CD4-positive, alpha-beta T cell treated with Interleukin-15 for 1 hour (primary cell): ENCODE results near the gene CD200.
"Not testable (repeated sequence)": the region's sequence is repeated elsewhere in the genome, so short reads cannot be mapped to it uniquely, and the experiment has no call there.

ENCODE experiments used
- DNase-seq: peaks from one replicate; pipeline ENCODE4 v3.0.0-alpha.2; 2020

The CD200 gene

GRCh38 chr3:112391648-112392047 is 58.7 kb downstream of the CD200 start:
- DNase-seq, result no peak

GRCh38 chr3:112392393-112393359 is 59.7 kb downstream of the CD200 start:
- DNase-seq, result no peak

GRCh38 chr3:112393360-112393728 is 60.4 kb downstream of the CD200 start:
- DNase-seq, result no peak

GRCh38 chr3:112394003-112394640 is 61.2 kb downstream of the CD200 start:
- DNase-seq, result no peak

- DNase-seq, result no peak
These were observed 62.4 kb downstream of the CD200 start for GRCh38 chr3:112395181-112395895.

GRCh38 chr3:112395896-112396290 is 62.9 kb downstream of the CD200 start:
- no peak for DNase-seq

GRCh38 chr3:112397556-112397955 is 64.6 kb downstream of the CD200 start:
- DNase-seq, result no peak

GRCh38 chr3:112399064-112399463 is 66.1 kb downstream of the CD200 start:
- no peak for DNase-seq

GRCh38 chr3:112399554-112399953 is 66.6 kb downstream of the CD200 start:
- not testable (repeated sequence) for DNase-seq

- not testable (repeated sequence) for DNase-seq
These were observed 67.4 kb downstream of the CD200 start for GRCh38 chr3:112400317-112400716.

- DNase-seq, result no peak
These were observed 68.7 kb downstream of the CD200 start for GRCh38 chr3:112401617-112402016.

GRCh38 chr3:112403103-112403502 is 70.1 kb downstream of the CD200 start:
- DNase-seq, result no peak

- DNase-seq, result not testable (repeated sequence)
These were observed 72.1 kb downstream of the CD200 start for GRCh38 chr3:112404924-112405549.

- DNase-seq, result no peak
These were observed 72.9 kb downstream of the CD200 start for GRCh38 chr3:112405845-112406244.

GRCh38 chr3:112407214-112407887 is 74.4 kb downstream of the CD200 start:
- DNase-seq, result no peak

GRCh38 chr3:112407888-112408702 is 75.1 kb downstream of the CD200 start:
- no peak for DNase-seq

- DNase-seq, result no peak
These were observed 76.1 kb downstream of the CD200 start for GRCh38 chr3:112409041-112409440.

- DNase-seq, result no peak
These were observed 78.5 kb downstream of the CD200 start for GRCh38 chr3:112411425-112411824.
